Epithelial cell of esophagus (primary cell): Measurements from ENCODE around the gene PAFAH2.
"Not testable (repeated sequence)": the region's sequence is repeated elsewhere in the genome, so short reads cannot be mapped to it uniquely, and the experiment has no call there.

ENCODE experiments used
- DNase-seq: peaks from one replicate; pipeline ENCODE4 v3.0.0; 2010; ENCODE audit warnings: low read depth
- H3K4me3 ChIP-seq: 2 replicates; pipeline ENCODE4 v1.5.1; 2011; ENCODE audit warnings: mild to moderate bottlenecking, low read length, control low read depth
- CTCF ChIP-seq: IDR thresholded peaks from 2 replicates; pipeline ENCODE4 v1.5.1; 2011; ENCODE audit warnings: low read depth, mild to moderate bottlenecking, low read length, control low read depth, inconsistent platforms; ENCODE audit not compliant: insufficient read depth; ENCODE audit errors: missing control alignments

PAFAH2 gene

GRCh38 chr1:25933479-25934365 is 64.1 kb downstream of the PAFAH2 start:
- DNase-seq: no peak
- H3K4me3 ChIP-seq: no peak overlapping the region
- TF ChIP-seq CTCF: no peak

GRCh38 chr1:25932811-25933400 is 65.0 kb downstream of the PAFAH2 start:
- not testable (repeated sequence) for H3K4me3 ChIP-seq, DNase-seq

- no peak for TF ChIP-seq CTCF
- DNase-seq: no peak
- no peak overlapping the region for H3K4me3 ChIP-seq
These were observed 65.5 kb downstream of the PAFAH2 start for GRCh38 chr1:25932321-25932720.

- H3K4me3 ChIP-seq: no peak overlapping the region
- no peak for DNase-seq
- no peak for TF ChIP-seq CTCF
These were observed 68.8 kb downstream of the PAFAH2 start for GRCh38 chr1:25929016-25929415.

GRCh38 chr1:25927521-25928265 is 70.2 kb downstream of the PAFAH2 start:
- TF ChIP-seq CTCF: no peak
- H3K4me3 ChIP-seq: no peak overlapping the region
- no peak for DNase-seq

- TF ChIP-seq CTCF: no peak
- DNase-seq: no peak
- H3K4me3 ChIP-seq: no peak overlapping the region
These were observed 70.9 kb downstream of the PAFAH2 start for GRCh38 chr1:25926731-25927496.

- no peak overlapping the region for H3K4me3 ChIP-seq
- TF ChIP-seq CTCF: no peak
- DNase-seq: no peak
These were observed 73.4 kb downstream of the PAFAH2 start for GRCh38 chr1:25924454-25924853.
